GM21737 (cell line): Measurements from ENCODE around the gene ADAMTS17.

ENCODE experiments used
- ATAC-seq: cut with Tn5 transposase; IDR thresholded peaks from one replicate; pipeline ENCODE4 v1.9.1; 2021; ENCODE audit warnings: mild to moderate bottlenecking, moderate library complexity; ENCODE audit not compliant: unreplicated experiment

The ADAMTS17 gene

GRCh38 chr15:100057281-100057680, 284.5 kb downstream of the ADAMTS17 start:
- ATAC-seq: no peak

- no peak for ATAC-seq
Measured at GRCh38 chr15:100056411-100057072, 285.2 kb downstream of the ADAMTS17 start.

DNA sequence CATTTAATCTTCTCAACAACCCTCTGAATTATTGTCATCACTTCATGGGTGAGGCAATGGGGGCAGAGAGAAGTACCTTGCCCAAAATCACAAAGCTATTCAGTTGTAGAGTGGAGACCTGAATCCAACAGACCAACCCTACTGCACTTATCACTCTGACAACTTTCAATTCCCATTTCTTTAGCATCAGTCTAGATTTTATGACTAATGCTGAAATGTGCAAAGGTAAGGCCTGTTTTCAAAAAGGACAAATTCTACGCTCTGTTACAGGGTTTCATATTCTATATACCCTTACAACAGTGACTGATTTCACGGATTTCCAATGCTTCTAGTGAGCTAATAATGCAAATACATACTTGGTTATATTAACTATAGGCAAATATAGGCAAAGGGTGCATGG, 286.0 kb downstream of the ADAMTS17 start:
- no peak for ATAC-seq

- ATAC-seq: no peak
Measured at GRCh38 chr15:100054539-100054938, 287.2 kb downstream of the ADAMTS17 start.

GRCh38 chr15:100053474-100054121, 288.2 kb downstream of the ADAMTS17 start:
- ATAC-seq: no peak

- ATAC-seq: no peak
Measured at GRCh38 chr15:100052716-100053473, 288.9 kb downstream of the ADAMTS17 start.

DNA sequence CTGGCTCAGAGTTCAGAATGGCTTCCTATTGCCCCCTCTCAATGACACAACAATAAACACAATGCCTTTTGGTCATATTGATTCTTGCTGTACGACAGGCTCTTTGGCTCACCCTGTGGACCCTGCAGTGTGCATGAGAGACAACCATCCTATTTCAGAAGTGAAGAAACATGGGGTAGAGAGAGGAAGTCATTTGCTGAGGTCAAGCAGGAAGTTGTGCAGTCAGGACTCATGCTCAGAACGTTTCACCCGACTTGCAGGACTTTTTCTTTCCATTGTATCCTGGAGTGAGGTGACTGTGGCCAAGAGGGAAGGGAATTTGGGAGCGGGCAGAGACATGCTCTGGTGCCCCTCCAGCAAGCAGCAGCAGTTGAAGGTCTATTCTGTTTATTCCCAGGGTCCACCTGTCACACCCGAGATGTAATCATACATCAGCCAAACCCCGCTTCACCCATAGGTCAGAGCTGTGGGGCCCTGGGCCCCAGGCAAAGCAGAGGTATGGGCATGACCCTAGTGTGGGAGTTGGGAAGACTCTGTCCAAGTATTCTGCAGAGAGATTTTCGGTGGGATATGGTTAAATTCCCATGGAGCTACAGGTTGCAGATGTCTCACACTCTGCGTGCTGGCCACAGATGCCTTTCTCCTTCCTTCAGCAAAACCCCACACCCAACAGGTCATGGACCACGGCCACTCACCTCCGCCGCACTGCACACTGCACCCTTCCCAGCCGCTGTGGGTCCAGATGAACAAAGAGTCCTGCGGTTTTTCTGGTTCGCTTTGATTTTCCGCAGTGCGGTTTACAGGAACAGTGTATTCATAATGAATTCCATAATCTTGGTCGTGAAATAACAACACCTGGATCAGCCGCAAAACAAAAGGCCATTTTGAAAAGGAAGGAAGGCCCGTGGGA, 290.6 kb downstream of the ADAMTS17 start:
- ATAC-seq: no peak

GRCh38 chr15:100049936-100050876, 291.6 kb downstream of the ADAMTS17 start:
- ATAC-seq: no peak

DNA sequence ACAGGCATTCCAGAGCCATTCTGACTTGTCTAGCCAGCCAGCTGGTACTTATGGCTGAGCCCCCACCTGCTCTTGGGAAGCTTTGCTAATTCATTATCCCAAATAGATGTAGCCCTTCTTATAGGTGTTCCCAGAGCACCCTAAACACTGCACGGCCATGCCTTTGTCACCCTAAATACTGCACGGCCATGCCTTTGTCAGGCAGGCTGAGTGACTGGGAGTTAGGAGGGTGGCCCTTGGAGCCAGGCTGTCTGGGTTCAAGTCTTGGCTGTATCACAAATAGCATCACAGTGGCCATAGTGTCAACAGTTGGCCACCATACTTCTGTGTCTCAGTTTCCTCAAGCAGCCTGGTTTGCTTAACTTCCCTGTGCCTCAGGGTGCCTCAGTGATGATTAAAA, 292.3 kb downstream of the ADAMTS17 start:
- ATAC-seq: no peak

DNA sequence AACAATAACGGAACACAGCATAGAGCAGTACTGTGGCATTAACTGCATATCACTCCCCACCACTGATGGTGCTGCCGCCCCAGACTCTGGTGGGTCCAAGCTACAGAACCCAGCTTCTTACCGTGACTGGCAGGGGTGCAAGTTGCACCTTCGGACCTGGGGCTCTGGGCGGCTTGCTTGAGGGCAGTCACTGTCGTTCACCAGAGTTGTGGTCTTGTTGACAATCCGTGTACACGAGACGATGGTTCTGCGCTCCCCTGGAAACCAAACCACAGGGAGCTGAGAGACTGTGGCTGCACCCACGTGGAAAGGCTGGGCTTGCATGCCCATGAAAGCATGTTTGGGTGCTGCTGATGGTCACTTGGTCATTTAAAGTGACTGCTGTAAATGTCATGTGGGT, 293.0 kb downstream of the ADAMTS17 start:
- ATAC-seq: no peak

DNA sequence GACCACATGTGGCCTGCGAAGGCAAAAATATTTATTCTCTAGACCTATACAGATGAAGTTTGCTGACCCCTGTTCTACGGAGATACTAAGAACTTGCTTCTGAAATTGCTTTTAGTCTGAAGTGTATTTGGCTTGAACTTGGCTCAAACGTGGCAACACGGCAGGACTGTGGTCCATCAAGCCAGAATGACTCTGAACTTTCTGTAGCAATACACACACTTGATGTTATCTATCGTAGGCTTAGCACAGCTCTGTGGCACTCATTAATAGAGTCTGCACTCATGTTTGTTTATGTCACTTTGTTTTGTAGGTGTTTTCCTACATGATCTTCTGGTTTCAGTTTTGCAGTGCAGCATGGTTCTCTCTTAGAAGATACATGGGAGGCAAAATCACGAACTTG, 298.1 kb downstream of the ADAMTS17 start:
- no peak for ATAC-seq

DNA sequence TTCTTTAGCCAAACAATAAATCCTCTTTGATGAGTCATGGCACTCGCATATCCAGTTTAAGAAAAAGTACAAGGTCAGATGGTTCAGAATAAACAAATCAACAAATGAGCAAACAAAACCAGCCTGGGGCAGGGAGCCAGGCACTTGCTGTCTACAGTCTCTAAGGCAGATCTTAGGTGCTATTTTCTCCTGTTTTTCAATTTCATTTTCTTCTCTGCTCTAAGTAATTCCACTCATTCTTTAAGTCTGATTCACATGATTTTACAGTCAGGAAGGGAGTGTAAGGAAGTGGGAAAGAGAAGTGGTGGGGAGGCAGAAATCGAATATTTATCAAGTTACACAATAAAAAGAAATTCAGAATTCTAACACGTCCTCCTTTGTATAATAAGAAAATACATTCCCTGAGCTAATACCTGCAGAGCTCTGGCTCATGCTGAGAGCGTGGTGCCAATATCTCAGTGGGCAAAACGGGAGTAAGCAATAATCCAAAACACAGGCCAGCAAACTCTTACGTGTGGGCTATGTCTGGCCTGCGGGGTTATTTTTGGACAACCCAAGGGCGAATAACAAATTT, 298.6 kb downstream of the ADAMTS17 start:
- no peak for ATAC-seq

GRCh38 chr15:100042558-100042957, 299.2 kb downstream of the ADAMTS17 start:
- no peak for ATAC-seq

DNA sequence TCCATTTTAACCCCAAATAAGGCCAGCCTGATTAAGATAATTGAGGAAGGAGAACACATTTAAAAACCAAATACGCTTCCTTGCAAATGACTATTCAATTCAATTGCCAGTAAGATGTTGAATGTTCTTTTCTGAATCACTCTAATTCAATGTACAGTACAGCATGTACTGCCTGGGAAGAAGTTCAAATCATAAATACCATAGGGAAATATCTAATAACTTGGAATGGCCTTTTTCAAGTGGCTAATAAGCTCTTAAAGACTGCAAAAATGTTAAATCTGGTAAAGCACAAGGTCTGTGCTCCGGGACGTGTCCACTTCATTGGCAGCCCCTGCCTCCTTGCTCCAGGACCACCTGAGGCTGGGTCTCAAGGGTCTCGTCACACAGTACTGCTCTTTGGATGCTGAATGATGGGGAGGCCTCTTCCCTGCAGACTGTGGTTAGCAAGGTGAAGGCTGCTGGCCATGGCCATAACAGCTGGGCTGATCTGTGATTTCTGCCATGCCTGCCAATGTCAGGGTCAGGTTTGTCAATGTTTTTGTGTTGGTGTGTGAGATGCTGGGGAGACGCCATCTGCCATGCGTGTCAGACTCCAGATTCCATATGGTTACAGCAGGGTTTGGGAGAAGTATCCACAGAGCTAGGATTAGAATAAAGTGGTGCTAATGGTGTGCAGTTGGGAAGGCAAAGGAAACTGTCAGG, 300.5 kb downstream of the ADAMTS17 start:
- ATAC-seq: no peak

DNA sequence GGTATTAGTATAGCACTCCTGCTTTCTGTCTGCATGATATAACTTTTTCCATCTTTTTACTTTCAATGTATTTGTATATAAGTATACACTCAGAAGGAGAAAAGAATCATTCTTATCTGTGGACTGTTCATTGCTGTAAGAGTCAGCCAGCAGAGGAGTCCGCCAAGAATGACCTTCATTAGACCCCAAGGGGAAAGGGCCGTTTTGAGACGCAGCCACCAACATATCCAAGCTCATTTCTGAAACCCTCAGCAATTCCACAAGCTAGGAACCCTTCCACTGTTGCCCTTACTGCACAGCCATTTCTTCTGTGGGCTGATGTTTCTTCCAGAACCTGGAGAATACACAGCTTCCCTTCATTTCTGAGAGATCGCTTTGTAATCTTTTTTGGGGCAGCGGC, 301.8 kb downstream of the ADAMTS17 start:
- ATAC-seq: no peak

DNA sequence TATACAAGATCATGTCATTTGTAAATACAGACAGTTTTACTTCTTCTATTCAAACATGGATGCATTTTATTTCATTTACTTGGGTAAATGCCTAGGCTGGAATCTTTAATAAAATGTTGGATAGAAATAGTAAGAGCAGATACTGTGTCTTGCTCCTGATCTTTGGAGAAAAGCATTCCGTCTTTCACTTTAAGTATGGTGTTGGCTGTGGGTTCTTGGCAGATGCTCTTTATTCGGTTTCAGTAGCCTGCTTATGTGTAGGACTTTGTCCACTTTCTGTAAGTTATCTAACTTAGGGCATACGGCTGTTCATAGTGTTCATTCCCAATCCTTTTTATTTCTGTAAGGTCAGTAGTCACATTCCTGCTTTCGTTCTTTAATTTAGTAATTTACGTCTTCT, 303.0 kb downstream of the ADAMTS17 start:
- no peak for ATAC-seq

GRCh38 chr15:100037901-100038300, 303.9 kb downstream of the ADAMTS17 start:
- no peak for ATAC-seq

DNA sequence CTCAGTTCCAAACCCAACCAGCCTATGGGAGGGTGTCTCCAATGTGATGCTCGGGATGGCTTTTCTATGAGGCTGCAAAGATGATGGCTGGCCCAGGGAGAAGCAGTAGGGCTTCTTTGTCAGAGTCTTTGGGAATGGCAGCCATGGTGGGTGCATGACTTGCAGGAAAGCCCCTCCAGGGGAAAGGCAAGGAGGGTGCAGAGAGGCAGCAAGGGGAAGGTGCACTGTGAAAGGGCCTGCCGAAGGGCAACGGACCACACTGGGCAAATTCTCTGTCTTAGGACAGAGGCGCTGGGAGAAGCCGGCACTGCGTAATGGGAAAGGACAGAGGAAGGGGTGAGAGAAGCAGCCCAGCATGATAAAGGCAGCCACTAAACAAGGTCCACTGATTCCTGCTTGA, 305.8 kb downstream of the ADAMTS17 start:
- no peak for ATAC-seq

- no peak for ATAC-seq
Measured at GRCh38 chr15:100034191-100034590, 307.6 kb downstream of the ADAMTS17 start.
